HEK293T (cell line): ENCODE results near the gene KLRK1.
"Not testable (repeated sequence)": the region's sequence is repeated elsewhere in the genome, so short reads cannot be mapped to it uniquely, and the experiment has no call there.

Experiments used
- BHLHE40 ChIP-seq: fragments of 450-650 bp; IDR thresholded peaks from 2 replicates; pipeline ENCODE4 v1.6.1; 2016; ENCODE audit warnings: mild to moderate bottlenecking, moderate library complexity, borderline replicate concordance
- FOXA1 ChIP-seq: fragments of 450-650 bp; IDR thresholded peaks from 2 replicates; pipeline ENCODE4 v1.6.1; 2016; ENCODE audit warnings: mild to moderate bottlenecking
- FOXM1 ChIP-seq: fragments of 450-650 bp; IDR thresholded peaks from 2 replicates; pipeline ENCODE4 v1.6.1; 2017; ENCODE audit warnings: mild to moderate bottlenecking, borderline replicate concordance
- LEF1 ChIP-seq: fragments of 450-650 bp; IDR thresholded peaks from 2 replicates; pipeline ENCODE4 v1.6.1; 2017; ENCODE audit warnings: mild to moderate bottlenecking, borderline replicate concordance
- PKNOX1 ChIP-seq: fragments of 450-650 bp; IDR thresholded peaks from 2 replicates; pipeline ENCODE4 v1.6.1; 2016
- SUZ12 ChIP-seq: fragments of 450-650 bp; IDR thresholded peaks from 2 replicates; pipeline ENCODE4 v1.6.1; 2016; ENCODE audit warnings: mild to moderate bottlenecking

- TF ChIP-seq FOXA1, PKNOX1, BHLHE40, LEF1, FOXM1, SUZ12: not testable (repeated sequence)
Observed at GRCh38 chr12:10371893-10372535, 17.8 kb downstream of the KLRK1 start.
